MM.1S (cell line): ENCODE measurements around the gene MAST3.

Experiments used
- CTCF ChIP-seq: fragments of 300-600 bp; sonication (generic); IDR thresholded peaks from 2 replicates; pipeline ENCODE4 v1.5.1; 2016; ENCODE audit warnings: antibody characterized with exemption, low read length, mixed read lengths
- EZH2 ChIP-seq: fragments of 300-600 bp; sonication (generic); optimal IDR thresholded peaks from 2 replicates; pipeline ENCODE3; 2017; ENCODE audit warnings: low read depth, mild to moderate bottlenecking, antibody characterized with exemption, low read length, mixed read lengths
- EZH2phosphoT487 ChIP-seq: fragments of 300-600 bp; sonication (generic); IDR thresholded peaks from 2 replicates; pipeline ENCODE4 v1.6.1; 2018; ENCODE audit warnings: antibody characterized with exemption, low read length

- TF ChIP-seq EZH2phosphoT487 = no peak
- TF ChIP-seq CTCF = no peak
- no peak for TF ChIP-seq EZH2
Measured at GRCh38 chr19:18070181-18070580, 27.4 kb upstream of the MAST3 start.
